Adrenal gland (tissue), 12 donors: ENCODE measurements around the gene PSD. TPM values are rescaled to one million over a fixed set of nuclear protein-coding genes. Genes with fewer than 3 reads are reported as not detected.

Experiments
- DNase-seq, 7 donors: peaks; one replicate each; pipeline ENCODE4 v3.0.0-alpha.2; 2019 to 2020
- H3K27ac ChIP-seq, 5 donors: fragments of 200-600 bp; sonication (generic) in 4 of 5; 1 replicate in 3 of 5; 2 replicates in 2 of 5; pipeline versions ENCODE4 v1.5.1 to v1.8.0; 2016 to 2020; ENCODE audit warnings: mild to moderate bottlenecking in 1 of 5
- H3K27me3 ChIP-seq: fragments of 200-600 bp; 2 replicates; pipeline ENCODE4 v1.8.0; 2021
- H3K36me3 ChIP-seq, 2 donors: fragments of 200-600 bp; replicated peaks in 1 of 2; 1 replicate in 1 of 2; 2 replicates in 1 of 2; pipeline versions ENCODE4 v1.5.1 to v1.8.0; 2018 to 2022
- H3K4me1 ChIP-seq, 2 donors: fragments of 200-600 bp; replicated peaks in 1 of 2; 1 replicate in 1 of 2; 2 replicates in 1 of 2; pipeline versions ENCODE4 v1.5.1 to v1.8.0; 2018 to 2021
- H3K4me3 ChIP-seq, 4 donors: fragments of 200-600 bp; sonication (generic) in 3 of 4; one replicate each; pipeline ENCODE4 v1.5.1; 2016 to 2018
- H3K9me3 ChIP-seq, 3 donors: fragments of 200-600 bp; sonication (generic) in 1 of 3; replicated peaks in 1 of 3; 1 replicate in 2 of 3; 2 replicates in 1 of 3; pipeline versions ENCODE4 v1.5.1 to v1.8.0; 2016 to 2021
- POLR2A ChIP-seq, 2 donors: fragments of 450-650 bp; IDR thresholded peaks; one replicate each; pipeline ENCODE4 v1.6.1; 2017; ENCODE audit warnings: antibody characterized with exemption in 2 of 2, mild to moderate bottlenecking in 2 of 2, moderate library complexity in 1 of 2
- WGBS, 4 donors: extraction: QIAGEN DNeasy Blood & Tissue Kit in 2 of 4; methylation state at CpG; one replicate each; pipeline versions ENCODE4 v1.1.5 to v1.1.7; 2013 to 2017; 5-methylcytosine and 5-hydroxymethylcytosine counted together
- intact Hi-C, 2 donors: fragments of 100-400 bp; cut with DNase I; formaldehyde crosslinking; loops; one replicate each; pipeline versions ENCODE4 v1.14.1 to v1.15.0; 2022 to 2023
- polyA plus RNA-seq, 3 donors: library from polyadenylated mRNA; stranded (reverse); fragments of 200-250 nt in 2 of 3; fragments of 350-450 nt in 1 of 3; fragmentation: Illumina TruSeq in 1 of 3; extraction: RNeasy Lipid Tissue Mini Kit (QIAGEN cat#74804) in 1 of 3; gene quantifications; one replicate each; pipeline ENCODE4 v1.2.3, GENCODE V29; 2013 to 2014
- total RNA-seq, 9 donors: library from RNA; depleted of rRNA in 4 of 9; stranded (reverse); fragments of >200 nt in 4 of 9; fragments of 120-200 nt in 1 of 9; fragmentation: NEBNext Ultra II Directional in 1 of 9; extraction: Animal tissue kit (Norgen Biotek cat#: 25700) in 1 of 9; gene quantifications; one replicate each; pipeline versions ENCODE4 v1.1.0 to v1.2.4, GENCODE V29; 2013 to 2023
- TF ChIP-seq, protein P1 (sequence below), 6 experiments: fragments of 450-650 bp in 4 of 6; fragments of 200-600 bp in 2 of 6; sonication (generic) in 1 of 6; IDR thresholded peaks; 1 replicate in 5 of 6; 2 replicates in 1 of 6; pipeline versions ENCODE4 v1.5.1 to v1.8.0; 2016 to 2021; ENCODE audit warnings: antibody characterized with exemption in 6 of 6, mild to moderate bottlenecking in 2 of 6, moderate library complexity in 1 of 6
- donor health status: healthy with polysubstance abuse.
- donor health status: Bipolar disorder and iron deficiency.
- donor health status: DM: yes; HTN: yes; CAD: no.
- donor health status: DM: no; HTN: no; CAD: no.
- donor health status: DM: no; HTN: no; CAD: no.
- donor health status: DM: yes; HTN: yes; CAD: no.

PSD gene
- total and polyA plus RNA-seq, 12 donors, result 0.54 to 43.7 (median 9.4) TPM; not detected in 1

DNA sequence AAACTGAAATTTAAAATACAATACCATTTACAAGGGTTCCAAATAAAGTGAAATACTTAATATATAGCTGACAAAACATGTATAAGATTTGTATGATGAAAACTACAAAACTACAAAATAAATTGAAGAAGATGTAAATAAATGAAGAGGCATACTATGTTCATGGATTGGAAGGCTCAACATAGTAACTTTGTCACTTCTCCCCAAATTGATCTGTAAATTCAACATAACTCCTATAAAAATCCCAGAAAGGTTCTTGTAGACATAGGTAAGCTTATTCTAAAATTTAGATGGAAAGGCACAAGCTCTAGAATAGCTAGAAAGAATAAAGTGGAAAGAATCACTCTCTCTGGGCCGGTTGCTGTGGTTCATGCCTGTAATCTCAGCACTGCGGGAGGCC is 47.3 kb downstream of the PSD start:
- peaks cover 0 to 92% of the 10 kb centered on the region in 2 donors for H3K36me3 ChIP-seq
- WGBS, 4 donors, result 93 to 100% (median 98%) methylated on average over 2 of the region's 2 CpGs

DNA sequence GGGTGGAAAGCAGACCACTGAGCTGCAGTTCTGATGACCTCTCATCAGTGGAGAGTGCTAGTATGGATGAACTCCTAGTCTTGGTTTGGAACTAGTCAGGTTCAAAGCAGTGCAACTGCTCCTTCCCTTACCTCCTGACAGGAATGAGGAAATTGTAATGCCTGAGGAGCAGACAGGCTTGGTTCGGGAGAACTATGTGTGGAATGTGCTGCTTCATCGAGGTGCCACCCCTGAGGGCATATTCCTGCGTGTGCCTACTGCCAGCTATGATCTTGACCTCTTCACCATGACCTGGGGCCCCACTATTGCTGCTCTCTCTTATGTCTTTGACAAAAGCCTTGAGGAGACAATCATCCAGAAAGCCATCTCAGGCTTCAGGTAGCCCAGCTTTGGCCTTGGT is 50.5 kb downstream of the PSD start:
- no peaks in the 10 kb centered on the region for H3K4me1 ChIP-seq
- H3K27me3 ChIP-seq, result no peaks in the 10 kb centered on the region
- no peak for DNase-seq
- no peaks in the 10 kb centered on the region for H3K9me3 ChIP-seq
- WGBS, 4 donors, result 67 to 85% (median 76%) methylated on average over 3 of the region's 3 CpGs
- no peak overlapping the region for H3K4me3 ChIP-seq
- TF ChIP-seq, protein P1, sequence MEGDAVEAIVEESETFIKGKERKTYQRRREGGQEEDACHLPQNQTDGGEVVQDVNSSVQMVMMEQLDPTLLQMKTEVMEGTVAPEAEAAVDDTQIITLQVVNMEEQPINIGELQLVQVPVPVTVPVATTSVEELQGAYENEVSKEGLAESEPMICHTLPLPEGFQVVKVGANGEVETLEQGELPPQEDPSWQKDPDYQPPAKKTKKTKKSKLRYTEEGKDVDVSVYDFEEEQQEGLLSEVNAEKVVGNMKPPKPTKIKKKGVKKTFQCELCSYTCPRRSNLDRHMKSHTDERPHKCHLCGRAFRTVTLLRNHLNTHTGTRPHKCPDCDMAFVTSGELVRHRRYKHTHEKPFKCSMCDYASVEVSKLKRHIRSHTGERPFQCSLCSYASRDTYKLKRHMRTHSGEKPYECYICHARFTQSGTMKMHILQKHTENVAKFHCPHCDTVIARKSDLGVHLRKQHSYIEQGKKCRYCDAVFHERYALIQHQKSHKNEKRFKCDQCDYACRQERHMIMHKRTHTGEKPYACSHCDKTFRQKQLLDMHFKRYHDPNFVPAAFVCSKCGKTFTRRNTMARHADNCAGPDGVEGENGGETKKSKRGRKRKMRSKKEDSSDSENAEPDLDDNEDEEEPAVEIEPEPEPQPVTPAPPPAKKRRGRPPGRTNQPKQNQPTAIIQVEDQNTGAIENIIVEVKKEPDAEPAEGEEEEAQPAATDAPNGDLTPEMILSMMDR (IDR thresholded peaks at IDR 0.05), result no peak
- TF ChIP-seq POLR2A (IDR thresholded peaks at IDR 0.05), result no peak
- no peak overlapping the region for H3K27ac ChIP-seq
- intact Hi-C loops, result no loop called here
- H3K36me3 ChIP-seq, result peaks cover 0 to 93% of the 10 kb centered on the region in 2 donors

More for the DNA sequence above, 47.3 kb downstream of the PSD start:
- TF ChIP-seq, protein P1 (IDR thresholded peaks at IDR 0.05), result no peak
- no peak for TF ChIP-seq POLR2A (IDR thresholded peaks at IDR 0.05)
- Histone ChIP-seq H3K4me1 (no peaks in the 10 kb centered on the region), H3K9me3 (no peaks in the 10 kb centered on the region), H3K27me3 (no peaks in the 10 kb centered on the region), H3K27ac (no peak overlapping the region), H3K4me3 (no peak overlapping the region)
- DNase-seq, result no peak
- intact Hi-C loops, result no loop called here

DNA sequence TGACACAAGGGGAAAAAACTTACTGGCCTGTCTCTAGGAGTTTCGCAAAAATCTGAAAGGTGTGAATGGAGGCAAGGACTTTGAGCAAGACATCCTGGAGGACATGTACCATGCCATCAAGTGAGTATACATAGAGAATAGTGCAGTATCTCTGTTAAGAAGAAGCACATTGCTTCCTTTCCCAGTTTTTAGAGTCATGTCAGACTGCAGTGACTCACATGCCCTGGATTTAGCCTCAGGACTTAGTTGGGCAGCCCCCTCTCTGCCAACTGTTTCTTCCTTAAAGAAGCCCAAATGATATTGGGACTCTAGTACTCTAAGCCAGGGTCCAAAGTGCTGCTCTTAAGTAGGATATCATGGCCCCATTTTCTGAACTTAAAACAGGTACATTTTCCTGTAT is 51.1 kb downstream of the PSD start:
- DNase-seq, result no peak
- intact Hi-C loops, result no loop called here

DNA sequence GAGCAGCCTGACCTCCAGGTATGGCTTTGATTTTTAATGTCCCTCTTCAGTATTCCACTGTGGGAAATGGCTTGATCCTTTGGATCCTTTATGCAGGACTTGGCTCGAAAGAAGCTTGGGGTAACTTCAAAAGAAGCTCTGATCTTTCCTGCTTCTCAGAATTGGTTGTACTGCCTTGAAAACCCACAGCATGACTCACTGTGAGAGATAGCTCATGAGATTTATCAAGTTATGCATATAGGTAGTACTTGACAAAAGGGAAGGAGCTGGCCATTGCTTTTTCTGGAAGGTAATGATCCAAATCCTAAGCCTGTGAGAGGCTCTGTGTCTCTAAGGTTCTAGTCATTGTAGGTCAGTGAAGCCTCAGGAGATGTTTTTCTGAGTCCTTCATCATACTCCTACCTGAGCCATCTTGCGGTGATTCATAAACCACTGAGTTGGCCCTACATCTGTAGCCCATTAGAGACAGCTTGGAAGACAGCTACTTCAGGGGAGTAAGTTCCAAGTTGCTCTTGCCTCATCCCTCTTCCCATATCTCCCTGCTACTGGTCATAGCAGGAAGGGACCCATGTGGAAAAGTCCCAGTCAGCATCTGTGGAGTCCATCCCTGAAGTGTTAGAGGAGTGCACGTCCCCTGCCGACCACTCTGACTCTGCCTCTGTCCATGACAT is 59.7 kb downstream of the PSD start:
- H3K4me3 ChIP-seq, result no peak overlapping the region
- no peak overlapping the region for H3K27ac ChIP-seq
- TF ChIP-seq, protein P1 (IDR thresholded peaks at IDR 0.05), result no peak
- no peak for DNase-seq
- no peaks in the 10 kb centered on the region for H3K9me3 ChIP-seq
- 87 to 96% (median 92%) methylated on average over 2 to 4 of the region's 4 CpGs for WGBS, 4 donors
- H3K27me3 ChIP-seq, result no peaks in the 10 kb centered on the region
- peaks cover 0 to 96% of the 10 kb centered on the region in 2 donors for H3K36me3 ChIP-seq
- H3K4me1 ChIP-seq, result no peaks in the 10 kb centered on the region
- intact Hi-C loops, result no loop called here

More for the DNA sequence above, 51.1 kb downstream of the PSD start:
- Histone ChIP-seq H3K36me3 (peaks cover 0 to 99% of the 10 kb centered on the region in 2 donors), H3K4me1 (no peaks in the 10 kb centered on the region), H3K27ac (no peak overlapping the region), H3K27me3 (no peaks in the 10 kb centered on the region), H3K9me3 (no peaks in the 10 kb centered on the region), H3K4me3 (no peak overlapping the region)
- 80 to 100% (median 95%) methylated on average over 1 of the region's 1 CpG for WGBS, 4 donors
- TF ChIP-seq, protein P1 (IDR thresholded peaks at IDR 0.05), result no peak
- no peak for TF ChIP-seq POLR2A (IDR thresholded peaks at IDR 0.05)
